Measurements from ENCODE around the gene COX8A. TPM values are rescaled to one million over a fixed set of nuclear protein-coding genes. Genes with fewer than 3 reads are reported as not detected.

The COX8A gene
- total and polyA plus RNA-seq, 9 of the 15 experiments (the other 6 are each of a cell fraction or from before 2014, with no cell fraction given): 274 to 1,206 (median 526) TPM

- Histone ChIP-seq H3K4me3 (no peak overlapping the region), H3K4me2 (ENCODE audit: insufficient read depth, low read length) (peak overlapping the region; percentile 38), H4K20me1 (replicated peaks; ENCODE audit: control insufficient read depth, insufficient read depth, low read length) (peaks cover 49% of the 10 kb centered on the region), H3K27ac (ENCODE audit: extremely low read depth, low read depth, low read length) (no peak overlapping the region), H3K79me2 (ENCODE audit: control insufficient read depth, insufficient read depth, low read length) (no peaks in the 10 kb centered on the region), H2AFZ (ENCODE audit: low read depth, low read length) (no peak overlapping the region), H3K9me3 (replicated peaks; ENCODE audit: control insufficient read depth, insufficient read depth, low read depth, low read length) (no peaks in the 10 kb centered on the region; the same call in 1 of the 2 replicates), H3K9me1 (ENCODE audit: control insufficient read depth, insufficient read depth, low read length) (peaks cover 16% of the 10 kb centered on the region), H3K27me3 (ENCODE audit: control insufficient read depth in 2 of 2, insufficient read depth in 2 of 2, low read length in 2 of 2) (no peaks in the 10 kb centered on the region), H3K36me3 (ENCODE audit: control insufficient read depth, insufficient read depth, low read length) (no peaks in the 10 kb centered on the region; the same call in 2 of the 3 replicates), H3K9ac (ENCODE audit: insufficient read depth in 1 of 2, low read depth in 2 of 2, low read length in 2 of 2) (peak overlapping the region in 1 of 2 experiments; percentile 53; a peak in 2 of 4 replicates), H3K4me1 (replicated peaks in 1 of 2; ENCODE audit: control insufficient read depth in 2 of 2, insufficient read depth in 2 of 2, low read length in 2 of 2) (peaks cover 16 to 52% of the 10 kb centered on the region in 2 experiments)
- ChIA-PET CTCF (ENCODE audit: low intra/inter-chr PET ratio) (no interaction called here), POLR2A (interaction anchor here (0.5 to 1.5 kb wide), 13 partner anchors 9 to 440 kb away, joined by 3 to 7 read pairs (median 3); partner anchors contain the start of gene COX8A)
- intact Hi-C loops (cut with micrococcal nuclease): loop anchor here (10.0 kb wide), 2 partner anchors 87 to 137 kb away; no protein-coding TSS in a partner anchor
- no TSS peak for BruUV-seq (replicated peaks)
- FAIRE-seq (peak; percentile 96), DNase-seq (ENCODE audit: extremely low read depth in 1 of 4, low spot score in 3 of 4) (peak; percentile 94 to 97 (median 95)), ATAC-seq (peak; percentile 97)
- in situ Hi-C loops (cut with MboI): no loop called here
- 2% methylated on average over 35 of the region's 40 CpGs for WGBS (ENCODE audit: insufficient coverage, low coverage, missing lambda C conversion rate)
- TF ChIP-seq SLC30A9 (CRISPR knock-in tag; IDR thresholded peaks at IDR 0.05) (no peak), ZNF184 (CRISPR knock-in tag; IDR thresholded peaks at IDR 0.05) (no peak), RBM17 (IDR thresholded peaks at IDR 0.05; ENCODE audit: borderline replicate concordance, low read depth, low read length) (no peak), ZMIZ1 (IDR thresholded peaks at IDR 0.05; ENCODE audit: low read depth in 2 of 2, low read length in 2 of 2) (peak in 1 of 2 experiments; percentile 87; a peak in 2 of 4 replicates), ZSCAN32 (CRISPR knock-in tag; IDR thresholded peaks at IDR 0.05) (no peak), ZEB2 (IDR thresholded peaks at IDR 0.05) (0 out of 2 replicates have a peak, but pooled peaks have one; percentile 21), E2F1 (CRISPR knock-in tag; IDR thresholded peaks at IDR 0.05) (peak; percentile 83; the same call in 1 of the 2 replicates), PURB (CRISPR knock-in tag; IDR thresholded peaks at IDR 0.05; ENCODE audit: low read depth) (no peak), TGIF2 (CRISPR knock-in tag; IDR thresholded peaks at IDR 0.05) (no peak), STAT5A (IDR thresholded peaks at IDR 0.05; ENCODE audit: borderline replicate concordance, low read length) (peak; percentile 82), ZNF780A (CRISPR knock-in tag; IDR thresholded peaks at IDR 0.05) (no peak), TARDBP (IDR thresholded peaks at IDR 0.05) (peak; percentile 90), SMARCE1 (IDR thresholded peaks at IDR 0.05) (peak; percentile 68), ZNF639 (CRISPR knock-in tag; conservative IDR thresholded peaks at IDR 0.05 in 1 of 2, IDR thresholded peaks at IDR 0.05 in 1 of 2) (peak in 1 of 2 experiments; percentile 74; a peak in 2 of 4 replicates), LEF1 (IDR thresholded peaks at IDR 0.05) (peak; percentile 79), PTBP1 (IDR thresholded peaks at IDR 0.05; ENCODE audit: low read depth, low read length) (0 out of 2 replicates have a peak, but pooled peaks have one; percentile 19)
Measured at GRCh38 chr11:64007629-64008282, 33.3 kb downstream of the COX8A start.

All from K562 (cell line).